Hepatocyte (in vitro differentiated cells): ENCODE data around the gene RAPGEF5.

ENCODE experiments used
- EZH2 ChIP-seq: fragments of 200-600 bp; sonication (generic); IDR thresholded peaks from 2 replicates; pipeline ENCODE4 v1.6.1; 2016; ENCODE audit warnings: antibody characterized with exemption, mild to moderate bottlenecking, borderline replicate concordance
- TF ChIP-seq, protein P1 (sequence below): fragments of 200-600 bp; sonication (generic); IDR thresholded peaks from 2 replicates; pipeline ENCODE4 v1.5.1; 2016; ENCODE audit warnings: antibody characterized with exemption, mild to moderate bottlenecking; ENCODE audit not compliant: poor library complexity

GRCh38 chr7:22256541-22257096 is 100.3 kb downstream of the RAPGEF5 start:
- TF ChIP-seq, protein P1, sequence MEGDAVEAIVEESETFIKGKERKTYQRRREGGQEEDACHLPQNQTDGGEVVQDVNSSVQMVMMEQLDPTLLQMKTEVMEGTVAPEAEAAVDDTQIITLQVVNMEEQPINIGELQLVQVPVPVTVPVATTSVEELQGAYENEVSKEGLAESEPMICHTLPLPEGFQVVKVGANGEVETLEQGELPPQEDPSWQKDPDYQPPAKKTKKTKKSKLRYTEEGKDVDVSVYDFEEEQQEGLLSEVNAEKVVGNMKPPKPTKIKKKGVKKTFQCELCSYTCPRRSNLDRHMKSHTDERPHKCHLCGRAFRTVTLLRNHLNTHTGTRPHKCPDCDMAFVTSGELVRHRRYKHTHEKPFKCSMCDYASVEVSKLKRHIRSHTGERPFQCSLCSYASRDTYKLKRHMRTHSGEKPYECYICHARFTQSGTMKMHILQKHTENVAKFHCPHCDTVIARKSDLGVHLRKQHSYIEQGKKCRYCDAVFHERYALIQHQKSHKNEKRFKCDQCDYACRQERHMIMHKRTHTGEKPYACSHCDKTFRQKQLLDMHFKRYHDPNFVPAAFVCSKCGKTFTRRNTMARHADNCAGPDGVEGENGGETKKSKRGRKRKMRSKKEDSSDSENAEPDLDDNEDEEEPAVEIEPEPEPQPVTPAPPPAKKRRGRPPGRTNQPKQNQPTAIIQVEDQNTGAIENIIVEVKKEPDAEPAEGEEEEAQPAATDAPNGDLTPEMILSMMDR, result no peak
- TF ChIP-seq EZH2, result no peak
